ENCODE data around the gene GFY.

Gene GFY

GRCh38 chr19:49398001-49398615 is 27.1 kb upstream of the GFY start:
- H3K4me3 ChIP-seq (ENCODE audit: low read depth, low read length) = no peak overlapping the region
- TF ChIP-seq CTCF (IDR thresholded peaks at IDR 0.05; ENCODE audit: insufficient read depth, low read depth, low read length, missing control alignments) = no peak
- no peak for DNase-seq (ENCODE audit: low read depth)

- DNase-seq (ENCODE audit: low read depth) = no peak
- TF ChIP-seq CTCF (IDR thresholded peaks at IDR 0.05; ENCODE audit: insufficient read depth, low read depth, low read length, missing control alignments) = no peak
- H3K4me3 ChIP-seq (ENCODE audit: low read depth, low read length) = no peak overlapping the region
Observed at GRCh38 chr19:49398931-49399330, 26.3 kb upstream of the GFY start.

- DNase-seq (ENCODE audit: low read depth) = no peak
- no peak overlapping the region for H3K4me3 ChIP-seq (ENCODE audit: low read depth, low read length)
- no peak for TF ChIP-seq CTCF (IDR thresholded peaks at IDR 0.05; ENCODE audit: insufficient read depth, low read depth, low read length, missing control alignments)
Observed at GRCh38 chr19:49400029-49400428, 25.2 kb upstream of the GFY start.

- peak; percentile 55 for DNase-seq (ENCODE audit: low read depth)
- no peak overlapping the region for H3K4me3 ChIP-seq (ENCODE audit: low read depth, low read length)
- TF ChIP-seq CTCF (IDR thresholded peaks at IDR 0.05; ENCODE audit: insufficient read depth, low read depth, low read length, missing control alignments) = no peak
Observed at GRCh38 chr19:49403404-49404187, 21.6 kb upstream of the GFY start.

GRCh38 chr19:49407079-49407478 is 18.1 kb upstream of the GFY start:
- no peak for TF ChIP-seq CTCF (IDR thresholded peaks at IDR 0.05; ENCODE audit: insufficient read depth, low read depth, low read length, missing control alignments)
- no peak overlapping the region for H3K4me3 ChIP-seq (ENCODE audit: low read depth, low read length)
- no peak for DNase-seq (ENCODE audit: low read depth)

GRCh38 chr19:49407482-49408015 is 17.6 kb upstream of the GFY start:
- H3K4me3 ChIP-seq (ENCODE audit: low read depth, low read length) = no peak overlapping the region
- no peak for TF ChIP-seq CTCF (IDR thresholded peaks at IDR 0.05; ENCODE audit: insufficient read depth, low read depth, low read length, missing control alignments)
- no peak for DNase-seq (ENCODE audit: low read depth)

Data from GM12865 (cell line).